DMS79 treated with DMSO at 0.1 percent for 48 hours (cell line): ENCODE measurements around the gene APIP.

Experiments
- DNase-seq: peaks from one replicate; lab custom pipeline; 2025; lab: John Stamatoyannopoulos, UW

Gene APIP

DNA sequence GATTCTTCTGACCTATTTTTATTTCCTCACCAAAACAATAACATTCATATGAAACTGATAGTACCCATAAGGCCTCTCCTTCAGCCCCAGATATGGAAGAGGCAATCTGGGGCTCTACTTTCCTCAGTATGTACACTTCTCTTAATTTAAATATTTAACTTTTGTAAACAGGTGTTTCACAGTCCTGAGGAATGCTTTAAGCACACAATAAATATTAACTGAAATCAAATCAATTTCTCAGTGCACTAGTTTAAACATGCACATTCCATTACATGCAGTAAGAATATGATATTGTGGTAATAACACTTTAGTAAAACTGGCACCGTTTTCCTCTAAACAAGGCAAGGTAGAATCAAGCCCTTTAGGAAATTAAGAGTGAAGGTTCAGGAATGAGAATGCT is 28.9 kb downstream of the APIP start:
- no peak for DNase-seq

DNA sequence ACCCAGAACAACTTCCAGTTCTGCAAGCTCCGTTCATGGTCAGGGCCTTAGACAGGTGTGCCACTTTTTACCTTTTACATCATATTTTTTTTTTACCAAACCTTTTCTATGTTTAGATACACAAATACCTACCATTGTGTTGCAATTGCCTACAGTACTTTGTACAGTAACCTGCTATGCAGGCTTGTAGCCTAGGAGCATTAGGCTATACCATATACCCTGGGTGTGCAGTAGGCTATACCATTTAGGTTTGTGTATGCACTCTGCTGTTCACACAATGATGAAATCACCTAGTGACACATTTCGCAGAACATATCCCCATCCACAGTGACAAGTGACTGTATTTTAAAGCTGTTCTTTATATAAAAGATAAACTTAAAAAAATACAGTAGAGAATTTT is 29.6 kb downstream of the APIP start:
- no peak for DNase-seq

DNA sequence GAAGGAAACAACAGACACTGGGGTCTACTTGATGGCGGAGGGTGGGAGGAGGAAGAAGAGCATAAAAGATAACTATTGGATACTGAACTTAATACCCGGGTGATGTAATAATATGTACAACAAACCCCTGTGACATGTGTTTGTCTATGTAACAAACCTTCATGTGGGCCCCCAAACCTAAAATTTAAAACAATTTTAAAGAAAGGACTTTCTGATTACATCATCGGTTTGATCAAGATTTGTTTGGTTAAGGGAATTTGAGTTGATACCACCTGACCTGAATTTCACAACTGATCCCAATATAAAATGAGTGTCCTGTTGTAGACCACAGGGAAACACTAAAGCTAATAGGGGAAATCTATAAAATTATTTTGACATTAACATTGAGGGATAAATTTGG is 34.3 kb downstream of the APIP start:
- DNase-seq: no peak

DNA sequence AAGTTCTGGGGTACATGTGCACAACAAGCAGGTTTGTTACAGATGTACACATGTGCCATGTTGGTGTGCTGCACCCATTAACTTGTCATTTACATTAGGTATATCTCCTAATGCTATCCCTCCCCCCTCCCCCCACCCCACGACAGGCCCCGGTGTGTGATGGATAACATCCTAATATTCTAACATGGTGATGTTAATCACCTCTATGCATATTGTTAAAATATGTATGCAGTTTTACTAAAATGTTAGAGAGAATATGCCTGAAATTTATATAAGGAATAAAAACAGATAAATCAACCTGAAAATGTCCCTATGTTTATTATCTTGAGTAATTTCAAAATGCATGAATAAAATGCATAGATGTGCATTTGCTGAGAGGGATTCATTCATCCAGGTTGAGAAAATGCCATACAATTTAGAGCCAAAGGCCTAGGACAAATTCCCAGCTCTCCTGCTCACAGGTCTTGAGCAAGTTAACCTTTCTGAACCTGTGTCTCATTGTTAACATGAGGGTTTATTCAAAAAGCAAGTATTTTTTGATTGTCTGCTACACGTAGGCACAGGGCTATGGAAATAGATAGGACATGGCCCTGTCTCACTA is 38.7 kb downstream of the APIP start:
- no peak for DNase-seq

DNA sequence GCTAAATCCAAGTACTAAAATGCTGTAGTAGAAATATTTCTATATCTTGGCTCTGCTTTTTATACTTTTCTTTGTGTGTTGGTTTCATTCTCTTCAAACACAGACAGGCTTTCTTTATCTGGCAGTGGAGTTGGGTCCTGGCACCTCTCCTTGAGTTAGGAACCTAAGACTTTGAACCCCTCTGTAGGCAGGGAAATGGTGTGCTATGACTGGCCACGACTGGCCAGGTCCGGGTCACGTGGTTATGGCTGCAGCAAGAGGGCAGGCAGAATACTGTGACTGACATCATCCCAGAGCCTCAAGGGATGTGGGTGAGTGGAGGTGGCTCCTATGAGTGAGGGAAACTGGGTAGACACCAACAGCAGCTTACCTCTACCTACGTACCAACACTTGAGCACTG is 42.0 kb downstream of the APIP start:
- DNase-seq: no peak

GRCh38 chr11:34870548-34871196 is 45.5 kb downstream of the APIP start:
- no peak for DNase-seq

- DNase-seq: no peak
Observed at GRCh38 chr11:34869425-34869824, 46.8 kb downstream of the APIP start.

DNA sequence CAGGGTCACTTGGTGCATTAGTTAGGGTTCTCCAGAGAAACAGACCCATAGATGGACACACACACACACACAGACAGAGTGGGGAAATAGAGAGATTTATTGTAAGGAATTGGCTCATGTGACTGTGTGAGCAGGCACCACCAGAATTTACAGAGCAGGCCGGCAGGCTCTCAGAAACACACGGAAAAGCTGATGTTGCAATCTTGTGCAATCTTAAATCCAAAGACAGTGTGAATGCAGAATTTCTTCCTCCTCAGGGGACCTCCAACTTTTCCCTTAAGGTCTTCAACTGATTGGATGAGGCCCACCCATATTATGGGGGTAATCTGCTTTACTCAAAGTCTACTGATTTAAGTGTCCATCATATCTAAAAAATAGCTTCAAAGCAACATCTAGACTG is 49.8 kb downstream of the APIP start:
- DNase-seq: no peak

- no peak for DNase-seq
Observed at GRCh38 chr11:34865261-34865660, 50.9 kb downstream of the APIP start.

GRCh38 chr11:34864424-34864823 is 51.8 kb downstream of the APIP start:
- DNase-seq: no peak

GRCh38 chr11:34863048-34863447 is 53.1 kb downstream of the APIP start:
- DNase-seq: no peak

GRCh38 chr11:34860518-34860917 is 55.7 kb downstream of the APIP start:
- no peak for DNase-seq

- DNase-seq: peak; percentile 60
Observed at GRCh38 chr11:34860034-34860433, 56.1 kb downstream of the APIP start.

GRCh38 chr11:34859496-34859895 is 56.7 kb downstream of the APIP start:
- no peak for DNase-seq

DNA sequence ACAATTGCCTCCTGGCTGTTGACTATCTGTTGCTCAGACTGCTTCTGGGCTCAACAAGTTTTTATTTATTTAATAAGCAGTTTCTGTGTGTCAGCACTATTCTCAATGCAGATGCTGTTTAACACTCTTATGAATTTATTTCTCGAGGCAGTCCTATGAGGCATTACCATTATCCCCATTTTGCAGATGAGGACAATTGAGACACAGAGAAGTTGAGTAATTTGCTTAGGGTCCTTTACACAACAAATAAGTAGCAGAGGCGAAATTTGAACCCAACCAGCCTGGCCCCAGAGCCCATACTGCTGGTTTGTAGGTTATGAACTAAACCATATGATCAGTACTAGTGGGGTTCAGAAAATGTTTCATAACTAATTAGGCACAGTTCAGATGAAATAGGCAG is 58.7 kb downstream of the APIP start:
- DNase-seq: no peak

DNA sequence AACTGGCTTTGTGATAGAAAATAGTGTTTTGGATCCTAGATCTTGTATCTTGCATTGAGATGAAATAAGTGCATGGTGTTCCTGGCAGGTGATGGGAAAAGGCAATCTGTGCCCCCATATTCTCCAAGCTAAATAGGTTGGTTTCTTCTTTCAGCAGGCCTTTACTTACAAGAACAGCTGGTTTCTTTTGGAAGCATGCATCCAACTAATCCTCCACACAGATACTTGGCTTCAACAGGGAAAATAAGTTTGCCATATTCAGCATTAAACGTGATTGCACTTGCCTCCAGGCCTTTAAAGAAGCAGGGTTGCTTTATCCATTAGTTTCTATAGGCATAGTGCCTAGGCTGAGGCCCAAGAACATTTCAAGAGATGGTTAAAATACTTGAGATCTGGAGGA is 59.9 kb downstream of the APIP start:
- no peak for DNase-seq

GRCh38 chr11:34855754-34856095 is 60.5 kb downstream of the APIP start:
- no peak for DNase-seq

GRCh38 chr11:34855021-34855753 is 61.0 kb downstream of the APIP start:
- no peak for DNase-seq

GRCh38 chr11:34851916-34852315 is 64.3 kb downstream of the APIP start:
- no peak for DNase-seq

DNA sequence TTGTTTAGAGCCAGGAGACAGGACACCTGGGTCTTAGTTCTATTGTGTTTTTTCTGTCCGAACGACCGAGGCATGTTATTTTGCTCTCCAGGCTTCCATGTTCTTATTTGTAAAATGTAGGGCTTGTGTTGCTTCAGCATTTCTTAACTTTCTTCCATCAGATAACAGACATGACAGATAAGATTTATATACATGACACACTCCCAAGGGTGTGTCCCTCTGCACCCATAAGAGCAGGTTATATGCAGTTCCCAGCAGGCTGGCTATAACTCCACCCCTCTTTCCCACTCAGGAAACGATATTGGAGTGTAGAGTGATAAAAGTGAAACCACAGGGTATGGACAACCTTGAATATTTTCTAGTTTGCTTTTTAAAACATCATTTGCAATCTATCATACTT is 65.8 kb downstream of the APIP start:
- DNase-seq: no peak

GRCh38 chr11:34846467-34846866 is 69.7 kb downstream of the APIP start:
- DNase-seq: no peak

DNA sequence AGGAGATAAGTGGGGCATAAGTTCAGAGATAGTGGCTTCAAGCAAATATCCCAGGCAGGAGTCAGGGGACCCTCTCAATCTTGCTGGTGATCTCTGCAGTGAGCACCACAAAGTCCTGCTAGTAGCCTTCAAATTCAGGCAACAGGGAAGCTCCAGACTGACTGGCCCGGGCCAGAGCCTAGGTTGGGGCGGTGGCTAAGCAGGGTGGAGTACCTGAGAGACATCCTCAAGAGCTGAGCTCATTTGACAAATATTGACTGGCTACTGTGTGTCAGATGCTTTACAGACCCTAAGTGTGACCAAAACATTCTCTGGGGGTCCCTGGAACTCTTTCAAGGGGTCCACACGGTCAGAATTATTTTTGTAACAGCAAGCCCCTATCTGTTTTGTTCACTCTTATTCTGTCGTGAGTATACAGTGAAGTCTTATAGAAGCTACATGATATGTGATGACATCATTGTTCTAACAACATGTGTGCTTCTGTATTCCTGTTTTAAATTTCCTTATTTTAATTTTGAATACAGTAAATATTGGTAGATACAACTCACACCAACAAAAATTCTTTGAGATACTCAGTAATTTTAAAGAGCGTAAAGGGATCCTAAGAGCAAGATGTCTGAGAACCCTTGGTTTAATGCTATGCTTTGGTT is 71.6 kb downstream of the APIP start:
- DNase-seq: no peak

- DNase-seq: no peak
Observed at GRCh38 chr11:34843271-34843670, 72.9 kb downstream of the APIP start.
